Activated CD4-positive, alpha-beta T cell treated with anti-CD3 and anti-CD28 coated beads, Interleukin-2, amount 50 U/mL, for 4 hours (primary cell): ENCODE data around the gene WSCD2.

Source experiments
- DNase-seq, 2 experiments: peaks; one replicate each; pipeline ENCODE4 v3.0.0-alpha.2; 2020

Gene WSCD2

GRCh38 chr12:108239378-108239777, 110.3 kb downstream of the WSCD2 start:
- DNase-seq, result no peak

- DNase-seq, result no peak
Measured at GRCh38 chr12:108240027-108240785, 111.1 kb downstream of the WSCD2 start.

- DNase-seq, result no peak
Measured at GRCh38 chr12:108240928-108241327, 111.8 kb downstream of the WSCD2 start.

- DNase-seq, result no peak
Measured at GRCh38 chr12:108241986-108242703, 113.1 kb downstream of the WSCD2 start.

GRCh38 chr12:108247130-108247529, 118.0 kb downstream of the WSCD2 start:
- no peak for DNase-seq

GRCh38 chr12:108248011-108248410, 118.9 kb downstream of the WSCD2 start:
- no peak for DNase-seq

- DNase-seq, result no peak
Measured at GRCh38 chr12:108252523-108252922, 123.4 kb downstream of the WSCD2 start.

GRCh38 chr12:108253540-108253939, 124.5 kb downstream of the WSCD2 start:
- no peak for DNase-seq

- no peak for DNase-seq
Measured at GRCh38 chr12:108254030-108254429, 124.9 kb downstream of the WSCD2 start.

GRCh38 chr12:108254517-108255251, 125.6 kb downstream of the WSCD2 start:
- no peak for DNase-seq

GRCh38 chr12:108255252-108255602, 126.1 kb downstream of the WSCD2 start:
- DNase-seq, result no peak

- no peak for DNase-seq
Measured at GRCh38 chr12:108257004-108257403, 127.9 kb downstream of the WSCD2 start.

- DNase-seq, result no peak
Measured at GRCh38 chr12:108257610-108258106, 128.6 kb downstream of the WSCD2 start.

- no peak for DNase-seq
Measured at GRCh38 chr12:108260039-108260438, 131.0 kb downstream of the WSCD2 start.

GRCh38 chr12:108260969-108261368, 131.9 kb downstream of the WSCD2 start:
- no peak for DNase-seq

- DNase-seq, result no peak
Measured at GRCh38 chr12:108265505-108265904, 136.4 kb downstream of the WSCD2 start.

GRCh38 chr12:108266131-108266530, 137.0 kb downstream of the WSCD2 start:
- no peak for DNase-seq

- no peak for DNase-seq
Measured at GRCh38 chr12:108267450-108267849, 138.4 kb downstream of the WSCD2 start.

- DNase-seq, result no peak
Measured at GRCh38 chr12:108268397-108268796, 139.3 kb downstream of the WSCD2 start.

GRCh38 chr12:108269224-108269623, 140.1 kb downstream of the WSCD2 start:
- no peak for DNase-seq

- DNase-seq, result no peak
Measured at GRCh38 chr12:108270035-108270848, 141.2 kb downstream of the WSCD2 start.

GRCh38 chr12:108270849-108271143, 141.7 kb downstream of the WSCD2 start:
- DNase-seq, result no peak
